ENCODE measurements around the gene SLC35F1. TPM values are rescaled to one million over a fixed set of nuclear protein-coding genes. Genes with fewer than 3 reads are reported as not detected.
A peak's percentile ranks its signal among the peaks of the same experiment; 100 is the strongest.

SLC35F1 gene
- total RNA-seq, 1 donor from 2014 or later: 4.5 TPM

DNA sequence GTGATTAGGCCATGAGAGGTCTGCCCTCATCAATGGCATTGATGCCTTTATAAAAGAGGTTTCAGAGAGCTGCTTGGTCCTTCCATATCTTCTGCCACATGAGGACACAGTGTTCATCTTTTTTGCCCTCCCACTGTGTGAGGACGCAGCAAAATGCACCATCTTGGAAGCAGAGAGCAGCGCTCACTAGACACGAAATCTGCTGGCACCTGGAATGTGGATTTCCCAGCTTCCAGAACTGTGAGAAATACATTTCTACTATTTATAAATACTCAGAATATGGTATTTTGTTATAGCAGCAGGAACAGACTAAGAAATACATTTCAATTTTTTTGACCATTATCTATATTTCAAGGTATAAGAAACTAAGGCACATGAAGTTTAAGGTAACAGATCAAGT lies 24.9 kb downstream of the SLC35F1 start:
- H3K9me3 Mint-ChIP-seq (ENCODE audit: low read depth): peaks cover 14% of the 10 kb centered on the region
- DNase-seq (ENCODE audit: low spot score, unreplicated experiment): no peak
- TF ChIP-seq, protein P1, sequence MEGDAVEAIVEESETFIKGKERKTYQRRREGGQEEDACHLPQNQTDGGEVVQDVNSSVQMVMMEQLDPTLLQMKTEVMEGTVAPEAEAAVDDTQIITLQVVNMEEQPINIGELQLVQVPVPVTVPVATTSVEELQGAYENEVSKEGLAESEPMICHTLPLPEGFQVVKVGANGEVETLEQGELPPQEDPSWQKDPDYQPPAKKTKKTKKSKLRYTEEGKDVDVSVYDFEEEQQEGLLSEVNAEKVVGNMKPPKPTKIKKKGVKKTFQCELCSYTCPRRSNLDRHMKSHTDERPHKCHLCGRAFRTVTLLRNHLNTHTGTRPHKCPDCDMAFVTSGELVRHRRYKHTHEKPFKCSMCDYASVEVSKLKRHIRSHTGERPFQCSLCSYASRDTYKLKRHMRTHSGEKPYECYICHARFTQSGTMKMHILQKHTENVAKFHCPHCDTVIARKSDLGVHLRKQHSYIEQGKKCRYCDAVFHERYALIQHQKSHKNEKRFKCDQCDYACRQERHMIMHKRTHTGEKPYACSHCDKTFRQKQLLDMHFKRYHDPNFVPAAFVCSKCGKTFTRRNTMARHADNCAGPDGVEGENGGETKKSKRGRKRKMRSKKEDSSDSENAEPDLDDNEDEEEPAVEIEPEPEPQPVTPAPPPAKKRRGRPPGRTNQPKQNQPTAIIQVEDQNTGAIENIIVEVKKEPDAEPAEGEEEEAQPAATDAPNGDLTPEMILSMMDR (IDR thresholded peaks at IDR 0.05; ENCODE audit: unreplicated experiment): no peak
- peaks cover 2% of the 10 kb centered on the region for H3K4me1 Mint-ChIP-seq (ENCODE audit: low read depth)
- H3K27ac Mint-ChIP-seq: no peak overlapping the region
- no peak overlapping the region for H3K4me3 Mint-ChIP-seq (ENCODE audit: low read depth)
- H3K27me3 Mint-ChIP-seq: no peaks in the 10 kb centered on the region
- peaks cover 7% of the 10 kb centered on the region for H3K36me3 Mint-ChIP-seq (ENCODE audit: insufficient read depth)

DNA sequence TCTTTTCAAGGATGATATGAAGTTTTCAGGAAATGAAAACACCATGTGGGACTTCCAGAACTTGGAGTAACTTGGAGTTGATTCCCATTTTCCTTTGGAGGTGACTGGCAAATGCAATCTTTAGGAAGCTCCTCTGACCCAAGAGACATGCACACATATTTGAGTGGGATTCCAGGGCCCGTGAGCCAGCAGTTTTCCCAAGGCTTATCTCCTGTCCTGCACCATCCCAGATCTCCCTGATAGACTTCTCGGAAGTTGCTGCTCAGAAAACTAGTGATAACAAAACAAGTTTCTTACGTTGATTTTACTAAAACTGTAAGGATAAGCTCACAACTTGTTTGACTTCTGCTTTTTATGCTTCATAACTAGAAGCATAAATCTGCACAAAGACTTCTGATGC lies 25.6 kb downstream of the SLC35F1 start:
- TF ChIP-seq, protein P1 (IDR thresholded peaks at IDR 0.05; ENCODE audit: unreplicated experiment): no peak
- H3K27ac Mint-ChIP-seq: no peak overlapping the region
- no peak for DNase-seq (ENCODE audit: low spot score, unreplicated experiment)
- H3K27me3 Mint-ChIP-seq: no peaks in the 10 kb centered on the region
- no peak overlapping the region for H3K4me3 Mint-ChIP-seq (ENCODE audit: low read depth)
- no peaks in the 10 kb centered on the region for H3K4me1 Mint-ChIP-seq (ENCODE audit: low read depth)
- peaks cover 11% of the 10 kb centered on the region for H3K9me3 Mint-ChIP-seq (ENCODE audit: low read depth)
- H3K36me3 Mint-ChIP-seq (ENCODE audit: insufficient read depth): peaks cover 6% of the 10 kb centered on the region

DNA sequence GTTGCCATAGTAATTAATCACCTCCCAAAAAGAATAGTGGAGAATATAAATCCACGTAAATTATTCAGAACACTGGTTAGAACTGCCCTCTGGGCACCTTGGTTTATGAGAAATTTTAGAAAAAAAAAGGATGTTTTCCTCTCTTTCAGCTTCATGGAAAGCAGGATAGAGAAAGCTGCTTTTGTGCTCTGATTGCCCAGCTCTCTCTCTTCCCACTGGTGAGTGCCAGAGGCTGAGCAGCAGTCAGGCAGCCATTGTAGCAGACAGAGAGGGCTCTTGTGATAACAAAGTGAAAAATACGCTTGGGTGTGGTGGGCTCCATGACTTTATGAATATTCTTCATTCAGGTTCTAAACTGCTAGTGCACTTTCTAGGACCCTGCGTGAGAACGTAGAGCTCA lies 26.4 kb downstream of the SLC35F1 start:
- TF ChIP-seq, protein P1 (IDR thresholded peaks at IDR 0.05; ENCODE audit: unreplicated experiment): no peak
- Mint-ChIP-seq H3K4me3 (ENCODE audit: low read depth) (no peak overlapping the region), H3K27ac (peak overlapping the region; percentile 27), H3K27me3 (no peaks in the 10 kb centered on the region), H3K9me3 (ENCODE audit: low read depth) (peaks cover 10% of the 10 kb centered on the region), H3K36me3 (ENCODE audit: insufficient read depth) (peaks cover 6% of the 10 kb centered on the region), H3K4me1 (ENCODE audit: low read depth) (no peaks in the 10 kb centered on the region)
- no peak for DNase-seq (ENCODE audit: low spot score, unreplicated experiment)

DNA sequence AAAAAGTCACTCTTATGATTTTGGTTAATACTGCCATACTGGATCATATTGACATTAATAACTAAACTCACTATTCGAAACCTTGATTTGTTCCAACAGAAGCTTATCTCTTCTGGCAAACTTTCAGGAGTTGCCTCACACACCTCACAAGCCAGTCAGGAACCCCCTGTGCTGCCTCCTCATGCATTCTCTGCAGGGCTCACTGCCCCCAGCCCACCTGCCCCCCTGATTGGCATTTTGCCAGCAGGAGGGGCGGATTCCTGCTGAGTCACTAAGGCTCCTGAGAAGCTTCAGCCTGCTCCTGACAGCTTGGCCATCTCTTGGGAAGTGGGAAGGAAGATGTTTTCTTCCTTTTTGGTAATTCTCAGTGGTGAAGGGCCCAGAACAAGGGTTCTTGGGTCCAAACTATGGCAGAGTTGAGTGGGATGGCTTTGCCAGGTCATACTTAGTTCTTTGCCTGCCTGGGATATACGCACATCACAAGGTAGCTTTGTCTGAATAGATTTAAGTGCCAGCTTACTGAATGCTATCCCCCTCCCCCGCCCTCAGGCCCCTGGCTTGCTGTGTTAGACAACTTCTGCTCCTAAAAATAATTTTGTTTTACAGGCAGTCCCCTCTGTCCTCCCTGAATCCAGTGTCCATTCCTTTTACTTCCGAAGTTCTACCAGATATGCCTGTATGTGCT lies 31.4 kb downstream of the SLC35F1 start:
- no peaks in the 10 kb centered on the region for H3K4me1 Mint-ChIP-seq (ENCODE audit: low read depth)
- no peaks in the 10 kb centered on the region for H3K9me3 Mint-ChIP-seq (ENCODE audit: low read depth)
- TF ChIP-seq, protein P1 (IDR thresholded peaks at IDR 0.05; ENCODE audit: unreplicated experiment): no peak
- no peak overlapping the region for H3K27ac Mint-ChIP-seq
- no peaks in the 10 kb centered on the region for H3K36me3 Mint-ChIP-seq (ENCODE audit: insufficient read depth)
- no peak for DNase-seq (ENCODE audit: low spot score, unreplicated experiment)
- H3K27me3 Mint-ChIP-seq: no peaks in the 10 kb centered on the region
- H3K4me3 Mint-ChIP-seq (ENCODE audit: low read depth): no peak overlapping the region

DNA sequence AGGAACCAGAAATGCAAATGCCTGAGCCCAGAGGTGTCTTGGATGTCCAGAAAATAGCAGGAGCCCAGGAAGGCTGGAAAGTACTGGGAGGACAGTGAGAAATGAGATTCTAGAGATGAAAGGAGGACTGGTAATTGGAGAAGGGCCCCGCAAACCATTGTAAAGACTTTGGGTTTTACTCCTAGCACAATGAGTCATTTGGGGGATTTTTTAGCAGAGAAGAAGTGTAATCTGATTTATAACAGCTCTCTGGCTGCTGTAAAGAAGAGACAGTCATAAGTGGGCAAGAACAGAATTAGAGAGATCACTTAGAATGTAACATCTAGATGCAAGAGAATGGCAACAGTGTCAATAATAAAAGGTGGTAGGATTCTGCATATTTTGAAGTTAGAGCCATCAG lies 40.2 kb downstream of the SLC35F1 start:
- H3K4me1 Mint-ChIP-seq (ENCODE audit: low read depth): peaks cover 2% of the 10 kb centered on the region
- no peak overlapping the region for H3K4me3 Mint-ChIP-seq (ENCODE audit: low read depth)
- H3K27me3 Mint-ChIP-seq: no peaks in the 10 kb centered on the region
- TF ChIP-seq, protein P1 (IDR thresholded peaks at IDR 0.05; ENCODE audit: unreplicated experiment): no peak
- DNase-seq (ENCODE audit: low spot score, unreplicated experiment): no peak
- no peaks in the 10 kb centered on the region for H3K9me3 Mint-ChIP-seq (ENCODE audit: low read depth)
- H3K27ac Mint-ChIP-seq: no peak overlapping the region
- no peaks in the 10 kb centered on the region for H3K36me3 Mint-ChIP-seq (ENCODE audit: insufficient read depth)

All from progenitor cell of endocrine pancreas (in vitro differentiated cells).